SHP77 (cell line): ENCODE measurements around the gene AKR1C4.

Source experiments
- DNase-seq, 2 experiments: peaks; one replicate each; lab custom pipeline; 2025; lab: John Stamatoyannopoulos, UW

The AKR1C4 gene

DNA sequence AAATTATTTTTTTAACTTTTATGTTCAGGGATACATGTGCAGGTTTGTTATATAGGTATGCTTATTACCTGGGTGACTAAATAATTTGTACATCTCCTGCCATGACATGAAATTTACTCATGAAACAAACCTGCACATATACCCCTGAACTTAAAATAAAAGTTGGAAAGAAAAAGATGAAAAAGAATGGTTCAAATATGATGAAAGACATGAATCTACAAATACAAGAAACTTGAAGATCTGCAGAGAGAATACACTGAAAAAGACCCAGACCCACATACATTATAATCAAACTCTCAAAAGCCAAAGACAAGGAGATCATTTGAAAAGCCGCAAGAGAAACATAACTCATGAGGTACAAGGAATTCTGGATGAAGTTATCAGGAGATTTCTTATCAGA is 70.2 kb downstream of the AKR1C4 start:
- DNase-seq: no peak

DNA sequence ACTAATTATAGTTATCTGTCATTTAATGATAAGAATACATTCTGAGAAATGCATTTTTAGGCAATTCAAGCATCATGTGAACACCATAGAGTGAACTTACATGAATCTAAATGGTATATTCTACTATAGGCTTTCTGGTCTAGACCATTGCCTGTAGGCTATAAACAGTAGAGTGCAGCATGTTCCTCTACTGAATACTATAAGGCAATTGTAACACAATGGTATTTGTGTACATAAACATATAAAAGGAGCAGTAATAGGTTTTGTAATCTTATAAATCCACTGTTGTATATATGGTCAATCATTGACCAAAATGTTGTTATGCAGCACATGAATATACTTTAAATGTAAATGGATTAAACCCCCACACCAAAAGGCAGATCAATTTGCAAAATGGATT is 71.6 kb downstream of the AKR1C4 start:
- no peak for DNase-seq
